Spinal cord (tissue), 10 donors: Measurements from ENCODE around the gene HDLBP. TPM values are rescaled to one million over a fixed set of nuclear protein-coding genes. Genes with fewer than 3 reads are reported as not detected.
"Not testable (repeated sequence)": the region's sequence is repeated elsewhere in the genome, so short reads cannot be mapped to it uniquely, and the experiment has no call there.

ENCODE experiments used
- DNase-seq, 6 donors: peaks; one replicate each; pipeline versions ENCODE4 v3.0.0 to v3.0.0-alpha.2; 2013 to 2015; ENCODE audit warnings: low spot score in 6 of 6, low read depth in 4 of 6
- H3K27ac ChIP-seq: one replicate; pipeline ENCODE4 v1.5.1; 2013; ENCODE audit warnings: low read depth, low read length, control low read depth
- H3K27me3 ChIP-seq: one replicate; pipeline ENCODE4 v1.6.1; 2013; ENCODE audit warnings: low read length; ENCODE audit not compliant: control insufficient read depth, insufficient read depth
- H3K36me3 ChIP-seq: one replicate; pipeline ENCODE4 v1.6.1; 2013; ENCODE audit warnings: low read length; ENCODE audit not compliant: control insufficient read depth, insufficient read depth
- H3K4me1 ChIP-seq: one replicate; pipeline ENCODE4 v1.6.1; 2013; ENCODE audit warnings: low read length; ENCODE audit not compliant: control insufficient read depth, insufficient read depth
- H3K4me3 ChIP-seq: one replicate; pipeline ENCODE4 v1.5.1; 2013; ENCODE audit warnings: low read depth, low read length, control low read depth
- H3K9me3 ChIP-seq: one replicate; pipeline ENCODE4 v1.6.1; 2013; ENCODE audit warnings: low read length; ENCODE audit not compliant: control insufficient read depth, insufficient read depth
- WGBS: methylation state at CpG from one replicate; pipeline ENCODE4 v1.1.5; 2013; ENCODE audit warnings: missing lambda C conversion rate; ENCODE audit not compliant: insufficient coverage; 5-methylcytosine and 5-hydroxymethylcytosine counted together
- polyA plus RNA-seq, 2 donors: library from polyadenylated mRNA; unstranded; fragments of 120-200 nt; gene quantifications; one replicate each; pipeline ENCODE4 v1.2.1, GENCODE V29; 2013; ENCODE audit not compliant: insufficient read length in 2 of 2
- total RNA-seq, 2 donors: library from RNA; depleted of rRNA in 1 of 2; stranded (reverse); fragments of 120-200 nt in 1 of 2; fragments of >200 nt in 1 of 2; gene quantifications; one replicate each; pipeline versions ENCODE4 v1.2.3 to v1.2.4, GENCODE V29; 2013 to 2014
- donor health status: healthy.

Gene HDLBP
- total and polyA plus RNA-seq, 4 donors, result 230 to 355 (median 287) TPM

GRCh38 chr2:241320394-241320793 is 4.9 kb upstream of the HDLBP start:
- 96% methylated on average over 4 of the region's 8 CpGs for WGBS
- H3K27ac ChIP-seq, result no peak overlapping the region

GRCh38 chr2:241318830-241319229 is 3.4 kb upstream of the HDLBP start:
- H3K9me3 ChIP-seq, H3K27ac ChIP-seq, H3K27me3 ChIP-seq, H3K36me3 ChIP-seq, DNase-seq, H3K4me3 ChIP-seq: not testable (repeated sequence)
- H3K4me1 ChIP-seq, result peaks cover 13% of the 10 kb centered on the region
- 83% methylated on average over 2 of the region's 6 CpGs for WGBS

More at GRCh38 chr2:241320394-241320793, 4.9 kb upstream of the HDLBP start:
- H3K36me3 ChIP-seq, result peaks cover 3% of the 10 kb centered on the region
- no peaks in the 10 kb centered on the region for H3K9me3 ChIP-seq
- peaks cover 13% of the 10 kb centered on the region for H3K4me1 ChIP-seq
- no peak for DNase-seq
- no peak overlapping the region for H3K4me3 ChIP-seq
- H3K27me3 ChIP-seq, result no peaks in the 10 kb centered on the region

DNA sequence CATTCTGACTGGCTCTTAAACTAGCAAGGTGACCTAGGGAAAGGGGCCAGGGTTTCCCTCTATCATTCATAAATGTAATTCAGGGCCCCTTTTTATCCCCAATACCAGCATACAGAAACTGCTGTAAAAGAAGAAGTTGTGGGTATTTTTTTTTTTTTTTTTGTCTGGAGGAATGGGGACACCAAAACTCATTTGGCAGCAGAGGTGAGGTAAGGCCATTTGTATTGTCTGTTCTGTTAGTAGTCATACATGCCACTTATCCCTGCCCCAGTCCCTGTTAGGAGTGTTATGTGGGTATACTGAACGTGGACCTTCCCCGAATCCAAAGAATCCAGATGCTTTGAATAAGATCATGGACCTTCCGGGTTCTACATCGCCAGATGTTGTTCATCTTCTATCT is 1.9 kb upstream of the HDLBP start:
- Histone ChIP-seq H3K27ac (no peak overlapping the region), H3K4me1 (peaks cover 13% of the 10 kb centered on the region), H3K27me3 (no peaks in the 10 kb centered on the region), H3K9me3 (no peaks in the 10 kb centered on the region), H3K36me3 (no peaks in the 10 kb centered on the region), H3K4me3 (peak overlapping the region; percentile 97)
- DNase-seq, result no peak
- WGBS, result no CpG with 5 or more reads among the region's 4 CpGs

GRCh38 chr2:241316825-241317224 is 1.4 kb upstream of the HDLBP start:
- Histone ChIP-seq H3K27me3 (no peaks in the 10 kb centered on the region), H3K27ac (peak overlapping the region; percentile 95), H3K9me3 (no peaks in the 10 kb centered on the region), H3K4me3 (peak overlapping the region; percentile 97), H3K36me3 (no peaks in the 10 kb centered on the region), H3K4me1 (peaks cover 13% of the 10 kb centered on the region)
- WGBS, result no CpG with 5 or more reads among the region's 4 CpGs
- DNase-seq, result no peak

- H3K9me3 ChIP-seq, result no peaks in the 10 kb centered on the region
- H3K27me3 ChIP-seq, result no peaks in the 10 kb centered on the region
- peak; percentile 54 to 91 (median 76) for DNase-seq
- peaks cover 13% of the 10 kb centered on the region for H3K4me1 ChIP-seq
- H3K27ac ChIP-seq, result peak within 1 kb of the TSS; percentile 99
- under 1% methylated on average over 75 of the region's 75 CpGs for WGBS
- no peaks in the 10 kb centered on the region for H3K36me3 ChIP-seq
- peak within 1 kb of the TSS; percentile 97 for H3K4me3 ChIP-seq
Observed at GRCh38 chr2:241315879-241316631, 583 bp upstream of the HDLBP start, which contains the start of gene SEPTIN2. Gene SEPTIN2 (plus strand): TSS chr2:241315925. CDS start chr2:241324233, 8,308 bp downstream.

GRCh38 chr2:241314226-241315092 is 1.0 kb downstream of the HDLBP start:
- WGBS, result 4% methylated on average over 32 of the region's 38 CpGs
- DNase-seq, result peak in 1 of 6 donors; percentile 2
- Histone ChIP-seq H3K4me3 (peak overlapping the region; percentile 97), H3K4me1 (peaks cover 5% of the 10 kb centered on the region), H3K27ac (peak overlapping the region; percentile 99), H3K36me3 (no peaks in the 10 kb centered on the region), H3K9me3 (no peaks in the 10 kb centered on the region), H3K27me3 (no peaks in the 10 kb centered on the region)

DNA sequence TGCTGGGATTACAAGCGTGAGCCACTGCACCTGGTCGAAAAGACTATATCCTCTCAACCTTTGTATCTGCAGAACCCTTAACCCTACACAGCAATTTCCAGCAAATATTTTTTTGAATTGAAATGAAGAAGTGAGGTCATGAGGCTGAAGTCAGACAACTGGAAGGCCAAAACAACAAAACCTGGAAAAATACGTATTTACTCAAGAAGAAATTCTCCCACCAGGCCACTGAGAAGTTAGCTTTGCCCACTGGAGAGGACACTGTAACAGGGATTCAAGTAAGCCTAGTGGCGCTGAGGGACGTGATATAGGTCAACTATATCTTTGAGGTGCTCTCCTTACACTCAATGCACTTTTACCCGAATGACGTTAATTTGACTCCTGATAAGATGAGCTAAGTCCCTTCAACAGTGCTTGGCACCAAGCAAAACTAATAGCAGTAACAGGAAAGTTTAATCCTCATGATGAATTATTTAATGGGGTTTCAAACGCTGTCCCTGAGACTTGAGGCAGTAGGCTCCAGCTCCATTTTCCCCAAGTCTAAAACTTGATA is 1.9 kb downstream of the HDLBP start:
- no peak for DNase-seq
- H3K4me3 ChIP-seq, result no peak overlapping the region
- H3K27ac ChIP-seq, result no peak overlapping the region
- no peaks in the 10 kb centered on the region for H3K9me3 ChIP-seq
- no peaks in the 10 kb centered on the region for H3K36me3 ChIP-seq
- peaks cover 2% of the 10 kb centered on the region for H3K4me1 ChIP-seq
- WGBS, result 100% methylated on average over 1 of the region's 8 CpGs
- H3K27me3 ChIP-seq, result no peaks in the 10 kb centered on the region

DNA sequence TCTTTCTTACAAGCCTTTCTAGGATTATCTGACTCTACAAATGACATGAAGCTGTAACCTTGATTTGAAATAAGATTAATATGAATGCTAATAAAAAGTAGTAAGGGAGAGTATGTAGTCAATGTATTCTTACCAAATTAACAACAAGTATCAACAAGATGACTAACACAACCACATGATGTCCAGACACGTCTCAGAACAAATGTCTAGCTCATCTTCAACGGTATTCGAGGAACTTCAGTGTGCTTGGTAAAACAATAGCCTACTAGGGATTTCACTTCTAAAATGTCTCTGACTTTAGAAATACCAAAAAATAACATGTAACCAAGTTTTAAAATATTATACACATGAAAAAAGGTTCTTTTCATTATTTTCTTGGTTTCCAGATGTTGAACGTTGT is 3.4 kb downstream of the HDLBP start:
- Histone ChIP-seq H3K4me1 (no peaks in the 10 kb centered on the region), H3K27ac (no peak overlapping the region), H3K36me3 (no peaks in the 10 kb centered on the region), H3K27me3 (no peaks in the 10 kb centered on the region), H3K9me3 (no peaks in the 10 kb centered on the region), H3K4me3 (no peak overlapping the region)
- no CpG with 5 or more reads among the region's 4 CpGs for WGBS
- no peak for DNase-seq

DNA sequence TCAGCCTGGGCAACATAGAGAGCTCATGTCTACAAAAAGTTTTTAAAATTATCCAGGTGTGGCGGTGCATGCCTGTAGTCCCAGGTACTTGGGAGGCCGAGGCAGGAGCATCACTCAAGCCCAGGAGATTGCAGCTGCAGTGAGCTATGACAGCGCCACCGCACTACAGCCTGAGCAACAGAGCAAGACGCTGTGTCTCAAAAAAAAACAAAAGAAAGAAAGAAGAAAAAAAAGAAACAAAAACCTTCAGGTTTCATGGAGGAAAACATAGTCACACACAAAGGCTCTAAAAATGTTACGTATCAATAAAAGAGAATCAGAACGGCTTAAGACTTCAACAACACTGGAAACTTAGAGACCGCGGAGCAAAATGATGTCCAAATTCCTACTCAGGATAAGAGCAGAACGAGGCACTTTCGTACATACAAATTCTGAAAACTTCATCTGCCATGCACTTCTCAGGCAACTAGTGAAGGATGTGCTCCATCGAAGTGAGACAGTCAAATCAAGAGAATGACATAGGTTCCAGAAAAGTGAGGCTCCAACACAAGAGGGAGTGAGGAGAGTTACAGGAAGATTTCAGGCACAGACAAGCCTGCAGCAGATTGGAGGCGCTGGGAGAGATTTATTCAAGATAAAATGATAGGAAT is 4.4 kb downstream of the HDLBP start:
- 90% methylated on average over 7 of the region's 13 CpGs for WGBS
- Histone ChIP-seq H3K36me3 (no peaks in the 10 kb centered on the region), H3K9me3 (no peaks in the 10 kb centered on the region), H3K27me3 (no peaks in the 10 kb centered on the region), H3K27ac (no peak overlapping the region), H3K4me3 (no peak overlapping the region), H3K4me1 (no peaks in the 10 kb centered on the region)
- no peak for DNase-seq
